GM12875 (cell line): ENCODE data around the gene SH2D3A.
"Not testable (repeated sequence)": the region's sequence is repeated elsewhere in the genome, so short reads cannot be mapped to it uniquely, and the experiment has no call there.

Source experiments
- H3K4me3 ChIP-seq: one replicate; pipeline ENCODE4 v1.5.1; 2011; ENCODE audit warnings: low read depth, low read length, control low read depth
- CTCF ChIP-seq: IDR thresholded peaks from 2 replicates; pipeline ENCODE4 v1.5.1; 2011; ENCODE audit warnings: low read depth, mild to moderate bottlenecking, control low read depth, inconsistent platforms, low read length, moderate library complexity, borderline replicate concordance; ENCODE audit not compliant: insufficient read depth

Gene SH2D3A

GRCh38 chr19:6754653-6755463 is 12.4 kb downstream of the SH2D3A start:
- TF ChIP-seq CTCF, result no peak
- H3K4me3 ChIP-seq, result no peak overlapping the region

DNA sequence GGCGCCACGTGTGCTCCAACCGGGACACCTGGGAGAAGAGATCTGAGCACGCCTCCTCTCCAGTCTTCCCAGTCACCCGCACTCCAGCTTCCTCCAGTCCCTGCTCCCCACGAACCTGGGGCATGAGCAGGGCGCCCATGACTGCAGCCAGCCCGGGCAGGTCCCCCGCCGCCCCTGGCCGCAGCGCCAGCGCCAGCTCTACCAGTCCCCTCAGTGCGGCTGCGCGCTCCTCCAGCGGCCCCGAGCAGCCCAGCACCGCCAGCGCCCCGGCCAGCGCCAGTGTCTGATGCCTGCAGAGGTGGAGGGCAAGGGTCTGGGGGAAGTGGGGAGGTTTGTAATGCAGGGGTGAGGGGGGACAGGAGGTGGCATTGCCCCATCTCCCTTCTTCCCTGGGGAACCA is 13.1 kb downstream of the SH2D3A start:
- TF ChIP-seq CTCF, result no peak
- H3K4me3 ChIP-seq, result no peak overlapping the region

DNA sequence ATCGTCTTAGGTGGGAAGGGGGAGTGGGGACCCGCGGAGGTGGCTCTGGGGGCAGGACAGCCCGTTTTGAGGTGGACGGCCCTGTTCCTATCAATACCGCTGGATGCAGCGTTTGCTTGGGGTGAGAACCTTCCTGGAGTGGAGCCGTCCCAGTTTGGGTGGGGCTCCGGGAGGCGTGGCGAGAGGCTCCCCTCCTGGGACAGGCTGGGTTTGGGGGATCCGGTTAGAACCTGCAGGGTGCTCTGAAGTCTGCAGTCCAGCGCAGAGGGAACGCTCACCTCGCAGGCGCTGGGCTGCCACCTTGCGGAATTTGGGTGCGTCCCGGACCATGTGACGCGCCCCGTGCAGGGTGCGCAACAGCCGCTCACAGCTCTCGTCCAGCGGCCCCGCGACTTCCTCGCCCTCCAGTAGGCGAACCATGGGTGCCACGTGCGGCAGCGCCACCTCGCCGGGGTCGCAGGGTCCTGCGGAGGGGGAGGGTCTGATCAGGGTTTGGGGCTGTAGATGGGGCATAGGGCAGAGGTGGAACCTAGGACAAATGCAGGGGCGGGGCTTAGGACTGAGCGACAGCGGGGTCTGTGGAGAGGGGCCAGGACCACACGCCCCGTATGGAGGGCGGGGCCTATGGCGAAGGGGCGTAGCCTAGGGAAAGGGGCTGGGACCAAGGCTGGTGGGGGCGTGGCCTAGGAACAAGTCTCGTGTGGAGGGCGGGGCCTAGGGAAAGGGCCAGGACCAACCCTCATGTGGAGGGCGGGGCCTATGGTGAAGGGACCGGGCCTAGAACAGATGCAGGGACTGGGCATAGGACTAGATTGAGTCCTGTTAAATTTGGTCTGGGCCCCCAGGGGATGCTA is 13.8 kb downstream of the SH2D3A start:
- TF ChIP-seq CTCF, result peak; percentile 68
- H3K4me3 ChIP-seq, result peak overlapping the region; percentile 43

DNA sequence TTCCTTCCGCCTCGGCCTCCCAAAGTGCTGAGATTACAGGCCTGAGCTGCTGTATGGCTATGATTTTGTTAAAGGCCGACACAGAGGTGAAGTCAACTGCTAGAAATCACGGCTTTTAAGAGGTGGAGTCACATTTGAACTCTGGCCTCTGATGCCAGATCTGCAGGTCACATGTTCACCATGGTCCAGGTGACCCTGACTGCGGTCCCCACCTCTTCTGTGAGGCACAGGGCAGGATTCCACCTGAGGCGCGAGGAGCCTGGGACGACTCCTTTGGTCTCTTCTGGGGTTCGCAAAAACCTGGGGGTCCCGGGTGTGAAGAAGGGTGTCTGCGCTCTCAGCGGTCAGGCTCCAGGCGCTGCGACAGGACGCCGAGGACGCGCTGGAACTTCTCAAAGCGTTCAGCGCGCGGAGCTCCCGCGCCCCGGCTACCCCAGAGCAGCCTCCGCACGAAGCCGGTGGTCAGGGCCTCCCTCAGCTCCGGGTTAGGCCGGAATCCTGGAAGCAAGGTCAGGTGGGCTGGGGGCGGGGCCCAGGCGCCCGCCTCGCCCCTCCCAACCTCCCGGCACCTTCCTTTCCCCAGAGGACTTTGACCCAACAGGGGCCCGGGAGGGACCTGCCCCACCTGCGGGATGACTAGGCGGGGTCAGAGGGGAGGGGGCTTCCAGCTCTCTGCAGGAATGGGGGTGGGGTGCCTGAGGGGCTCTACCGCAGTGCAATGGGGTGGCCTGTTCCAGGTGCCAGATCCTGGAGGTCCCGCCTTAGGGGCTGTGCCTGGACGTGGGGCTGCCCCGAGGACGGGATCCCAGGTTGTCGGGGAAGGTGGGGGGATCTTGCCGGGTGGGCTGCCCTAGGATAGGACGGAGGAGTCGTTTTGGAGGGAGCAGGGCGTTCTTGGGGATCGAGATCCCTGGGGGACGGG is 14.7 kb downstream of the SH2D3A start:
- H3K4me3 ChIP-seq, result no peak overlapping the region
- no peak for TF ChIP-seq CTCF

DNA sequence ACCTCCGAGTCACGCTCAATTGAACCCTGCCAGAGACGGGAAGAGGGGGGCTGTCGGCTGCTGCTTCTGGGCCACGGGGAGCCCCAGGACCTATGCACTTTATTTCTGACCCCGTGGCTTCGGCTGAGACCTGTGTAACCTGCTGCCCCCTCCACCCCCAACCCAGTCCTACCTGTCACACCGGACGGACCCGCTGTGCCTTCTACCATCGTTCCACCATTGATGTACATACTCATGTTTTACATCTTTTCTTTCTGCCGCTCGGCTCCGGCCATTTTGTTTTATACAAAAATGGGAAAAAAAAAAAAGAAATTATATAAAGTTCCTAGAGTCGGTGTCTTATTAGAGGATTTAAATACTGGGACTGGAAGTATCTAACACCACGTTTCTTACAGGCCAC is 16.0 kb downstream of the SH2D3A start:
- TF ChIP-seq CTCF, result no peak
- H3K4me3 ChIP-seq, result no peak overlapping the region

- TF ChIP-seq CTCF, result no peak
- H3K4me3 ChIP-seq, result no peak overlapping the region
These were observed 17.2 kb downstream of the SH2D3A start for GRCh38 chr19:6750062-6750461.

- H3K4me3 ChIP-seq, result not testable (repeated sequence)
These were observed 18.7 kb downstream of the SH2D3A start for GRCh38 chr19:6748543-6748942.
